HepG2 (cell line): ENCODE results near the gene TUBB3. TPM values are rescaled to one million over a fixed set of nuclear protein-coding genes. Genes with fewer than 3 reads are reported as not detected.

ENCODE experiments used
- AGO2 ChIP-seq: fragments of 200-400 bp; formaldehyde crosslinking; optimal IDR thresholded peaks from 2 replicates; pipeline ENCODE3; 2017; ENCODE audit warnings: mild to moderate bottlenecking, low read depth, low read length, moderate library complexity
- ARID3A ChIP-seq: IDR thresholded peaks from 2 replicates; pipeline ENCODE4 v1.6.1; 2012; ENCODE audit warnings: low read depth, low read length, improper control_type of control experiment
- CREB1 ChIP-seq, 2 experiments: fragments of 450-650 bp in 1 of 2; IDR thresholded peaks; 2 replicates each; pipeline ENCODE4 v1.6.1; 2016 to 2017; ENCODE audit warnings: control low read depth in 1 of 2, mild to moderate bottlenecking in 1 of 2, missing compliant biosample characterization in 1 of 2, missing genetic modification characterization in 1 of 2
- EHMT2 ChIP-seq: fragments of 200-600 bp; sonication (generic); IDR thresholded peaks from 2 replicates; pipeline ENCODE4 v1.7.0; 2017; ENCODE audit warnings: antibody characterized with exemption, low read depth, low read length, borderline replicate concordance
- EP300 ChIP-seq, 3 experiments: sonication (generic) in 1 of 3; formaldehyde crosslinking in 1 of 3; IDR thresholded peaks; 2 replicates each; pipeline versions ENCODE4 v1.5.1 to v1.6.1; 2011 to 2020; ENCODE audit warnings: low read depth in 2 of 3, low read length in 2 of 3, borderline replicate concordance in 1 of 3, improper control_type of control experiment in 1 of 3, mild to moderate bottlenecking in 1 of 3, missing genetic modification reagents in 1 of 3, moderate library complexity in 1 of 3
- MIXL1 ChIP-seq: IDR thresholded peaks from 2 replicates; pipeline ENCODE4 v1.6.1; 2016
- POLR2AphosphoS2 ChIP-seq: IDR thresholded peaks from 2 replicates; pipeline ENCODE4 v1.6.1; 2011; ENCODE audit warnings: low read depth, low read length, improper control_type of control experiment
- RXRA ChIP-seq: sonication (generic); formaldehyde crosslinking; IDR thresholded peaks from 2 replicates; pipeline ENCODE4 v1.5.1; 2020; ENCODE audit warnings: missing genetic modification reagents
- SRY ChIP-seq: sonication (generic); formaldehyde crosslinking; IDR thresholded peaks from 2 replicates; pipeline ENCODE4 v1.8.0; 2022; ENCODE audit warnings: mild to moderate bottlenecking, missing genetic modification reagents
- TCF7 ChIP-seq: sonication (generic); IDR thresholded peaks from 2 replicates; pipeline ENCODE4 v1.6.1; 2016; ENCODE audit warnings: antibody characterized with exemption, low read depth
- TFAP4 ChIP-seq: sonication (generic); IDR thresholded peaks from 2 replicates; pipeline ENCODE4 v1.6.1; 2016; ENCODE audit warnings: low read depth, borderline replicate concordance
- ZBTB40 ChIP-seq, 2 experiments: fragments of 450-650 bp in 1 of 2; sonication (generic) in 1 of 2; formaldehyde crosslinking in 1 of 2; IDR thresholded peaks; 2 replicates each; pipeline versions ENCODE4 v1.6.1 to v1.8.0; 2016 to 2022; ENCODE audit warnings: antibody characterized with exemption in 1 of 2, mild to moderate bottlenecking in 1 of 2, missing genetic modification reagents in 1 of 2
- ZMYM4 ChIP-seq: sonication (generic); formaldehyde crosslinking; IDR thresholded peaks from 2 replicates; pipeline ENCODE4 v1.8.1; 2023; ENCODE audit warnings: mild to moderate bottlenecking, missing genetic modification reagents
- ZNF251 ChIP-seq: sonication (generic); formaldehyde crosslinking; IDR thresholded peaks from 2 replicates; pipeline ENCODE4 v1.9.0; 2021; ENCODE audit warnings: mild to moderate bottlenecking, missing genetic modification reagents
- ZNF747 ChIP-seq: sonication (generic); formaldehyde crosslinking; IDR thresholded peaks from 2 replicates; pipeline ENCODE4 v1.8.1; 2023; ENCODE audit warnings: missing genetic modification reagents, mild to moderate bottlenecking, borderline replicate concordance
- ZSCAN29 ChIP-seq: sonication (generic); formaldehyde crosslinking; conservative IDR thresholded peaks from 2 replicates; pipeline ENCODE4 v1.4.0; 2020; ENCODE audit warnings: mild to moderate bottlenecking, missing genetic modification reagents
- polyA plus RNA-seq, 8 experiments: library from polyadenylated mRNA; depleted of rRNA in 3 of 8; stranded (reverse) in 7 of 8; unstranded in 1 of 8; fragments of >200 nt; fragmentation: Illumina TruSeq in 4 of 8; extraction: Trizol in 4 of 8; gene quantifications; 2 replicates each; pipeline versions ENCODE4 v1.2.1 to v1.2.3, GENCODE V29; 2011 to 2016; ENCODE audit warnings: low read depth in 4 of 8, missing spikeins in 1 of 8, mixed read lengths in 1 of 8; ENCODE audit not compliant: insufficient read depth in 1 of 8
- total RNA-seq, 5 experiments: library from RNA; depleted of rRNA; stranded (reverse); fragments of >200 nt; fragmentation: Illumina TruSeq; extraction: Trizol; gene quantifications; 2 replicates each; pipeline ENCODE4 v1.2.3, GENCODE V29; 2016; ENCODE audit warnings: low read depth in 1 of 5

Gene TUBB3
- total and polyA plus RNA-seq, 2 of the 13 experiments (the other 11 are each of a cell fraction or from before 2014, with no cell fraction given), result 110 to 185 TPM

GRCh38 chr16:89918453-89919347, 4.4 kb upstream of the TUBB3 start, which contains the start of gene MC1R (continued):
- TF ChIP-seq EHMT2, result no peak
- no peak for TF ChIP-seq ARID3A
- TF ChIP-seq TFAP4, result peak; percentile 78
- peak; percentile 61 for TF ChIP-seq MIXL1
- TF ChIP-seq AGO2, result peak; percentile 85
- no peak for TF ChIP-seq ZNF251 (CRISPR knock-in tag)
- TF ChIP-seq ZNF747 (CRISPR knock-in tag), result peak; percentile 20; the same call in 1 of the 2 replicates
- TF ChIP-seq POLR2AphosphoS2, result peak; percentile 33; the same call in 1 of the 2 replicates
- TF ChIP-seq EP300 (IDR thresholded peaks at IDR 0.05; ENCODE audit: low read depth in 2 of 2, low read length in 2 of 2), result peak in 1 of 2 experiments; percentile 41; a peak in 1 of 4 replicates
- peak; percentile 71 for TF ChIP-seq EP300 (CRISPR knock-in tag; IDR thresholded peaks at IDR 0.05; ENCODE audit: borderline replicate concordance)
- no peak for TF ChIP-seq TCF7
- peak; percentile 54; the same call in 1 of the 2 replicates for TF ChIP-seq ZMYM4 (CRISPR knock-in tag)
- TF ChIP-seq RXRA, result no peak; the same call in none of the 2 replicates
- TF ChIP-seq SRY (CRISPR knock-in tag), result peak; percentile 48; the same call in 1 of the 2 replicates
- TF ChIP-seq ZBTB40 (IDR thresholded peaks at IDR 0.05), result no peak
- peak; percentile 61 for TF ChIP-seq ZBTB40 (CRISPR knock-in tag; IDR thresholded peaks at IDR 0.05)
- no peak for TF ChIP-seq CREB1 (IDR thresholded peaks at IDR 0.05)
- TF ChIP-seq CREB1 (CRISPR knock-in tag; IDR thresholded peaks at IDR 0.05), result no peak
- TF ChIP-seq ZSCAN29 (CRISPR knock-in tag), result no peak
